Nephron (organoid): ENCODE data around the gene H3-3A.

ENCODE experiments used
- H3K27ac Mint-ChIP-seq, 3 experiments: 2 replicates each; pipeline ENCODE4 v1.8.0; 2020; ENCODE audit warnings: mixed read lengths in 3 of 3, mild to moderate bottlenecking in 2 of 3, moderate library complexity in 1 of 3
- H3K27me3 Mint-ChIP-seq: 2 replicates; pipeline ENCODE4 v1.8.0; 2021; ENCODE audit warnings: low read depth, mild to moderate bottlenecking, moderate library complexity, mixed read lengths
- H3K36me3 Mint-ChIP-seq: 2 replicates; pipeline ENCODE4 v1.8.0; 2020; ENCODE audit warnings: low read depth, mixed read lengths
- H3K4me1 Mint-ChIP-seq: 2 replicates; pipeline ENCODE4 v1.8.0; 2020; ENCODE audit warnings: mixed read lengths
- H3K4me3 Mint-ChIP-seq, 3 experiments: 2 replicates each; pipeline ENCODE4 v1.8.0; 2020; ENCODE audit warnings: mild to moderate bottlenecking in 3 of 3, mixed read lengths in 3 of 3, moderate library complexity in 2 of 3
- H3K9me3 Mint-ChIP-seq: 2 replicates; pipeline ENCODE4 v1.8.0; 2020; ENCODE audit warnings: mixed read lengths
- TF ChIP-seq, protein P1 (sequence below), 3 experiments: fragments of 200-600 bp; sonication (generic); IDR thresholded peaks; one replicate each; pipeline ENCODE4 v1.5.0; 2021; ENCODE audit warnings: antibody characterized with exemption in 3 of 3; ENCODE audit not compliant: unreplicated experiment in 3 of 3

H3-3A gene

GRCh38 chr1:226116673-226117072 is 54.2 kb downstream of the H3-3A start:
- Mint-ChIP-seq H3K4me1 (peaks cover 26% of the 10 kb centered on the region), H3K36me3 (no peaks in the 10 kb centered on the region), H3K9me3 (no peaks in the 10 kb centered on the region), H3K27ac (no peak overlapping the region), H3K27me3 (peaks cover 14% of the 10 kb centered on the region), H3K4me3 (no peak overlapping the region)
- TF ChIP-seq, protein P1, sequence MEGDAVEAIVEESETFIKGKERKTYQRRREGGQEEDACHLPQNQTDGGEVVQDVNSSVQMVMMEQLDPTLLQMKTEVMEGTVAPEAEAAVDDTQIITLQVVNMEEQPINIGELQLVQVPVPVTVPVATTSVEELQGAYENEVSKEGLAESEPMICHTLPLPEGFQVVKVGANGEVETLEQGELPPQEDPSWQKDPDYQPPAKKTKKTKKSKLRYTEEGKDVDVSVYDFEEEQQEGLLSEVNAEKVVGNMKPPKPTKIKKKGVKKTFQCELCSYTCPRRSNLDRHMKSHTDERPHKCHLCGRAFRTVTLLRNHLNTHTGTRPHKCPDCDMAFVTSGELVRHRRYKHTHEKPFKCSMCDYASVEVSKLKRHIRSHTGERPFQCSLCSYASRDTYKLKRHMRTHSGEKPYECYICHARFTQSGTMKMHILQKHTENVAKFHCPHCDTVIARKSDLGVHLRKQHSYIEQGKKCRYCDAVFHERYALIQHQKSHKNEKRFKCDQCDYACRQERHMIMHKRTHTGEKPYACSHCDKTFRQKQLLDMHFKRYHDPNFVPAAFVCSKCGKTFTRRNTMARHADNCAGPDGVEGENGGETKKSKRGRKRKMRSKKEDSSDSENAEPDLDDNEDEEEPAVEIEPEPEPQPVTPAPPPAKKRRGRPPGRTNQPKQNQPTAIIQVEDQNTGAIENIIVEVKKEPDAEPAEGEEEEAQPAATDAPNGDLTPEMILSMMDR (IDR thresholded peaks at IDR 0.05; ENCODE audit: unreplicated experiment in 3 of 3), result no peak

DNA sequence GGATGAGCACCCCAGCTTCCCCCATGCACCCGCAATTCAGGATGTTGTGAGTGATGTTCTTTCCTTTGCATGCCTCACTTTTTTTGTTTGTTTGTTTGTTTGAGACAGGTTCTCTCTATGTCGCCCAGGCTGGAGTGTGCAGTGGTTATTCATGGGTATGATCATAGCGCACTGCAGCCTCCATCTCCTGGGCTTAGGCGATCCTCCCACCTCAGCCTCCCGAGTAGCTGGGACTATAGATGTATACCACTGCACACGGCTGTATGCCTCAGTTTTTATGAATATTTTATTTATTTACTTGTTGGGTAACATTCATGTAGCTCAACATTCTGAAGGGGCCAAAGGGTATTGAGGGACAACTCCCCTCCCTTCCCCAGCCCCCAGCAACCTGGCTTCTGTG is 54.8 kb downstream of the H3-3A start:
- TF ChIP-seq, protein P1 (IDR thresholded peaks at IDR 0.05; ENCODE audit: unreplicated experiment in 3 of 3), result no peak
- Mint-ChIP-seq H3K27ac (no peak overlapping the region), H3K36me3 (no peaks in the 10 kb centered on the region), H3K4me3 (no peak overlapping the region), H3K4me1 (peaks cover 21% of the 10 kb centered on the region), H3K9me3 (no peaks in the 10 kb centered on the region), H3K27me3 (peaks cover 14% of the 10 kb centered on the region)

- Mint-ChIP-seq H3K4me3 (peak overlapping the region; percentile 25 to 57 (median 47)), H3K36me3 (no peaks in the 10 kb centered on the region), H3K4me1 (peaks cover 15% of the 10 kb centered on the region), H3K9me3 (no peaks in the 10 kb centered on the region), H3K27ac (peak overlapping the region in 1 of 3 experiments; percentile 81), H3K27me3 (peaks cover 21% of the 10 kb centered on the region)
- TF ChIP-seq, protein P1 (IDR thresholded peaks at IDR 0.05; ENCODE audit: unreplicated experiment in 3 of 3), result no peak
Measured at GRCh38 chr1:226118357-226118756, 55.8 kb downstream of the H3-3A start.

DNA sequence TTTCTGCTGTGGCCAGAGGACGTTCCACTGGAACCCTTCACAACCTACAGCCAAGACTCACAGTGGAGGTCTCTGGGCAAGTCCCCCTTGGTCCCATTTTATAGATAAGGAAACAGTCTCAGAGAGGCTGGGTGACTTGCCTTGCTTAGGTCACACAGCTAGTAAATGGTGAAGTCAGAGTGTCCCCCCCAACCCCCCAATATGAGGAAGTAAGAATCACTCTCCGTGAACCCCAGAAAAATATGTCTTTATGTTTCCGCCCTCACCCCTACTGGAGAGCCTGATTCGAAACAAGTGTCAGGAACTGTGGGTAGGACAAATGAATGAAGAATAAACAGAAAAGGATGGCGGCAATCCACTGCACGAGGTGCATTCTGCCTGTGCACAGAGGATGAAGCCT is 56.7 kb downstream of the H3-3A start:
- Mint-ChIP-seq H3K27me3 (peaks cover 24% of the 10 kb centered on the region), H3K27ac (no peak overlapping the region), H3K9me3 (no peaks in the 10 kb centered on the region), H3K36me3 (no peaks in the 10 kb centered on the region), H3K4me1 (peaks cover 15% of the 10 kb centered on the region), H3K4me3 (peak overlapping the region; percentile 25 to 50 (median 47))
- TF ChIP-seq, protein P1 (IDR thresholded peaks at IDR 0.05; ENCODE audit: unreplicated experiment in 3 of 3), result no peak

- Mint-ChIP-seq H3K27me3 (peaks cover 35% of the 10 kb centered on the region), H3K4me1 (peaks cover 20% of the 10 kb centered on the region), H3K36me3 (no peaks in the 10 kb centered on the region), H3K9me3 (no peaks in the 10 kb centered on the region), H3K27ac (peak overlapping the region in 1 of 3 experiments; percentile 35), H3K4me3 (peak overlapping the region; percentile 84 to 94 (median 91))
- TF ChIP-seq, protein P1 (IDR thresholded peaks at IDR 0.05; ENCODE audit: unreplicated experiment in 3 of 3), result no peak
Measured at GRCh38 chr1:226120398-226120797, 57.9 kb downstream of the H3-3A start.

DNA sequence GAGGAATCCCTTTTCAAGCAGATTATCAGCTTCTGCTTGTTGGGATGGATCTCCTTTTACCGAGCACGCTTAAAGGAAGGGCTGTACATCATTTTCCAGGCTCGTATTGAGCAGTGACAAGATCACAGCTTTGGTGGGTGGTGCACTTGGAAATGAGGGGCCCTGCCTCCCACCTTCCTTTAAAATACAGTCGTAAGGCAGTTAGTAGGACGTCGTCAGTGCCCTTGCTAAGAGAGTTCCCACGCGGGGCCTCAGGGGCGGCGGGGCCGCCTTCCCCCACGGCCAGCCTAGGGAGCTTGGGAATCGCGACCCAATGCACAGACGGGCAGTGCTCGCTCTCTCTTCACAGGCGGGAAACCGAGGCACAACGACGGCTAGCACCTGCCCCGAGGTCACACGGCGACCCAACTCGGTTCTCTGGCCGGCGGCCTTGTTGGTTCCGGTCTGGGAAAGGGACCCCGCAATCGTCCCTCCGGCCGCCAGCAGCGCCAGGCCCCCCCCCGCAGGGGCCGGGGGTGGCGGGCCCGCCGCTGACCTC is 58.6 kb downstream of the H3-3A start:
- TF ChIP-seq, protein P1 (IDR thresholded peaks at IDR 0.05; ENCODE audit: unreplicated experiment in 3 of 3), result no peak

More for the DNA sequence above, 58.6 kb downstream of the H3-3A start:
- peak overlapping the region; percentile 84 to 94 (median 91) for H3K4me3 Mint-ChIP-seq
- H3K4me1 Mint-ChIP-seq, result peaks cover 22% of the 10 kb centered on the region
- no peaks in the 10 kb centered on the region for H3K9me3 Mint-ChIP-seq
- H3K27me3 Mint-ChIP-seq, result peaks cover 32% of the 10 kb centered on the region
- H3K36me3 Mint-ChIP-seq, result no peaks in the 10 kb centered on the region
- H3K27ac Mint-ChIP-seq, result peak overlapping the region; percentile 35 to 88 (median 55)
